ENCODE measurements around the gene RPL10.

DNA sequence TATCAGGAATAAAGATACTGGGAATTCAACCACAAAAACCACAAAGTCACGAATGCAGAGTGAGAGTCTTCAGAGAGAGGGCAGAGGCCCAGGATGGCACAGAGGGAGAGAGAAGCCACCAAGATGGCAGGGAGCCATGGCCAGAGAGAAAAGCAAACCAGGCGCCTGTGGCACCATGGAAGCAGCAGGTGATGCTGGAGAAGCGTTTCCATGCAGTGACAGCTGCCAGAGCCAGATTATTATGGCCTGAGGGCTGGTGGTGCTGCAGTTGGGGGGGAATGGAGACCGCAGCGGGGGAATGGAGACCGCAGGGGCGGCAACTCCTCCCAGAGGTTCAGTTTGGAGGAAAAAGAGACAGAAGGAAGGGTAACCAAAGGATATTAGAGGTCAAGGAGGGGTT is 19.0 kb downstream of the RPL10 start:
- TF ChIP-seq POLR2AphosphoS5 (IDR thresholded peaks at IDR 0.05; ENCODE audit: low read depth, low read length): no peak
- TF ChIP-seq, protein P1, sequence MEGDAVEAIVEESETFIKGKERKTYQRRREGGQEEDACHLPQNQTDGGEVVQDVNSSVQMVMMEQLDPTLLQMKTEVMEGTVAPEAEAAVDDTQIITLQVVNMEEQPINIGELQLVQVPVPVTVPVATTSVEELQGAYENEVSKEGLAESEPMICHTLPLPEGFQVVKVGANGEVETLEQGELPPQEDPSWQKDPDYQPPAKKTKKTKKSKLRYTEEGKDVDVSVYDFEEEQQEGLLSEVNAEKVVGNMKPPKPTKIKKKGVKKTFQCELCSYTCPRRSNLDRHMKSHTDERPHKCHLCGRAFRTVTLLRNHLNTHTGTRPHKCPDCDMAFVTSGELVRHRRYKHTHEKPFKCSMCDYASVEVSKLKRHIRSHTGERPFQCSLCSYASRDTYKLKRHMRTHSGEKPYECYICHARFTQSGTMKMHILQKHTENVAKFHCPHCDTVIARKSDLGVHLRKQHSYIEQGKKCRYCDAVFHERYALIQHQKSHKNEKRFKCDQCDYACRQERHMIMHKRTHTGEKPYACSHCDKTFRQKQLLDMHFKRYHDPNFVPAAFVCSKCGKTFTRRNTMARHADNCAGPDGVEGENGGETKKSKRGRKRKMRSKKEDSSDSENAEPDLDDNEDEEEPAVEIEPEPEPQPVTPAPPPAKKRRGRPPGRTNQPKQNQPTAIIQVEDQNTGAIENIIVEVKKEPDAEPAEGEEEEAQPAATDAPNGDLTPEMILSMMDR (CRISPR knock-in tag; IDR thresholded peaks at IDR 0.05): no peak
- TF ChIP-seq ZFX (CRISPR knock-in tag; IDR thresholded peaks at IDR 0.05; ENCODE audit: low read depth): no peak
- no peak for TF ChIP-seq POLR2A (IDR thresholded peaks at IDR 0.05; ENCODE audit: insufficient read depth in 1 of 2, low read depth in 2 of 2, low read length in 2 of 2)
- no peak for TF ChIP-seq ZNF615 (CRISPR knock-in tag; IDR thresholded peaks at IDR 0.05; ENCODE audit: borderline replicate concordance)
- no peak for TF ChIP-seq CBFB (CRISPR knock-in tag; IDR thresholded peaks at IDR 0.05)
- TF ChIP-seq RFX5 (IDR thresholded peaks at IDR 0.05; ENCODE audit: low read depth, low read length): no peak
- no peak for TF ChIP-seq TCF7 (IDR thresholded peaks at IDR 0.05; ENCODE audit: low read depth)
- TF ChIP-seq ZNF788 (CRISPR knock-in tag; IDR thresholded peaks at IDR 0.05; ENCODE audit: borderline replicate concordance): no peak
- TF ChIP-seq EP300 (IDR thresholded peaks at IDR 0.05; ENCODE audit: low read depth in 2 of 2, low read length in 2 of 2): no peak
- TF ChIP-seq EP300 (CRISPR knock-in tag; IDR thresholded peaks at IDR 0.05; ENCODE audit: borderline replicate concordance): no peak
- no peak for TF ChIP-seq ZNF747 (CRISPR knock-in tag; IDR thresholded peaks at IDR 0.05; ENCODE audit: borderline replicate concordance)
- TF ChIP-seq, protein P2, sequence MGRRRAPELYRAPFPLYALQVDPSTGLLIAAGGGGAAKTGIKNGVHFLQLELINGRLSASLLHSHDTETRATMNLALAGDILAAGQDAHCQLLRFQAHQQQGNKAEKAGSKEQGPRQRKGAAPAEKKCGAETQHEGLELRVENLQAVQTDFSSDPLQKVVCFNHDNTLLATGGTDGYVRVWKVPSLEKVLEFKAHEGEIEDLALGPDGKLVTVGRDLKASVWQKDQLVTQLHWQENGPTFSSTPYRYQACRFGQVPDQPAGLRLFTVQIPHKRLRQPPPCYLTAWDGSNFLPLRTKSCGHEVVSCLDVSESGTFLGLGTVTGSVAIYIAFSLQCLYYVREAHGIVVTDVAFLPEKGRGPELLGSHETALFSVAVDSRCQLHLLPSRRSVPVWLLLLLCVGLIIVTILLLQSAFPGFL (CRISPR knock-in tag; IDR thresholded peaks at IDR 0.05): no peak
- no peak for TF ChIP-seq DZIP1 (CRISPR knock-in tag; IDR thresholded peaks at IDR 0.05)
- TF ChIP-seq EZH2 (conservative IDR thresholded peaks at IDR 0.05; ENCODE audit: low read depth, low read length): no peak

All from HepG2 (cell line).